GM11168 (cell line): Measurements from ENCODE around the gene RAB10.
"Not testable (repeated sequence)": the region's sequence is repeated elsewhere in the genome, so short reads cannot be mapped to it uniquely, and the experiment has no call there.

ENCODE experiments used
- in situ Hi-C: fragments of 300-500 bp; cut with MboI; formaldehyde crosslinking; loops from one replicate; pipeline ENCODE4 v1.12.0; 2022; ENCODE audit warnings: low sequenced_read_pairs; ENCODE audit not compliant: unreplicated experiment

The RAB10 gene

GRCh38 chr2:26141145-26141769 lies 107.4 kb downstream of the RAB10 start:
- in situ Hi-C loops, result loop anchor here (10.0 kb wide), 1 partner anchor 156 kb away; the partner anchor contains the start of gene KIF3C

GRCh38 chr2:26144031-26144430 lies 110.1 kb downstream of the RAB10 start:
- in situ Hi-C loops, result loop anchor here (10.0 kb wide), 1 partner anchor 159 kb away; the partner anchor contains the start of gene KIF3C

DNA sequence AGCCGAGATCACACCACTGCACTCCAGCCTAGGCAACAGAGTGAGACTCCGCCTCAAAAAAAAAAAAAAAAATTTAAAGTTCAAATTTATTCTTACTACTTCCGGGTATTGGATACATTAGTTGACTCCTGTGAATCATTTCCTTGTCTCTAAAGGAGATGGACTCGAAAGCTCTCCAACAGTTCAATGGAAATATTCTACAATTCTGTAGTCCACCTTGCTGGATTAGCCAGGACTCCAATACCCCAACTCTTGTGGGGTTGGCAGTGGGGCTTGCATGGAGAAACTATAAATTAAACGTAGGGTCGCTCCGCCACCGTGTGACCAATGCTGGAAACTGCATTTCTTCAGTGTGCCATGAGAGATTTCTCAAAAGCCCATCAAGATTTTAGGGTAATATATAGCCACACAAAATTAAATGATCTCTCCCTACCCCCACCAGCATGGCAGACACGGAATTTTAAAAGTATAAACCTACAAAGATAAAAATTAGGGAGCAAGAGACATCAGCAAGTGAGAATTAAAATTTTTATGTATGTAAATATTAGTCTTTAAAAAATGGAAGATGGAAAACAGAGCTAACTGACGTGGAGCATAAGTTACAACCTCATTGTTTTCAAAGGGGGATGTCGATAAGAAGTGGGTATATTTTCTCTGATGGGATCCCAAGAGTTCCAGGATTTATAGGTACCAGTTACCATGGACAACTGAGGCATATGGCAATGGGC lies 111.2 kb downstream of the RAB10 start:
- in situ Hi-C loops, result loop anchor here (10.0 kb wide), 1 partner anchor 160 kb away; the partner anchor contains the start of gene KIF3C

GRCh38 chr2:26148501-26148900 lies 114.6 kb downstream of the RAB10 start:
- in situ Hi-C loops, result loop anchor here (10.0 kb wide), 1 partner anchor 164 kb away; the partner anchor contains the start of gene KIF3C

- in situ Hi-C loops, result no loop called here
Observed at GRCh38 chr2:26150243-26150642, 116.4 kb downstream of the RAB10 start.

DNA sequence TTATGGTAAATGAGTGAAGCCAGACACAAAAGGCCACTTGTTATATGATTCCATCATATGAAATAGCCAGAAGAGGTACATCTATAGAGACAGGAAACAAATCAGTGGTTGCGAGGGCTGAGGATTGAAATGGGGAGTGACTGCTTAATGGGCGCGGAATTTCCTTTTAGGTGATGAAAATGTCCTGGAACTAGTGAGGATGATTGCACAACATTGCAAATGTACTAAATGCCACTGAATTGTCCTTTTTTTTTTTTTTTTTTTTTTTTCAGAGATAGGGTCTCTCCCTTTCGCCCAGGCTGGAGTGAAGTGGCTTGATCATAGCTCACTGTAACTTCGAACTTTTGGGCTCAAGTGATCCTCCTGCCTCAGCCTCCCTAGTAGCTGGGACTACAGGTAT lies 123.7 kb downstream of the RAB10 start:
- in situ Hi-C loops, result no loop called here

DNA sequence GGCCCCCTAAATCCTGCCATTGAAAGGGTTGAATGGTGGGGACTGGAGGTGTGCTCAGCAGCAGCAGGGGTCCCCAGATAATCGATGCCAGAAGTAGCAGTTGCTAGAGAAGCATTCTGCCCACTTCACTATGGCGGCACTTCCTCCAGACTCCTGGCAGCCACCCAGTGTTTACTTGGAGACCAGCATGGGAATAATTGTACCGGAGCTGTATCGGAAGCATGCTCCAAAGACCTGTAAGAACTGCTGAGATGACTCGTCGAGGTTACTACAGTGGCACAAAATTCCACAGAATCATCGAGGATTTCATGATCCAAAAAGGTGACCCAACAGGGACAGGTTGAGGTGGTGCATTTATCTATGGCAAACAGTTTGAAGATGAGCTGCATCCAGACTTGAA lies 128.0 kb downstream of the RAB10 start:
- in situ Hi-C loops, result no loop called here

- in situ Hi-C loops, result no loop called here
Observed at GRCh38 chr2:26162963-26163362, 129.1 kb downstream of the RAB10 start.

DNA sequence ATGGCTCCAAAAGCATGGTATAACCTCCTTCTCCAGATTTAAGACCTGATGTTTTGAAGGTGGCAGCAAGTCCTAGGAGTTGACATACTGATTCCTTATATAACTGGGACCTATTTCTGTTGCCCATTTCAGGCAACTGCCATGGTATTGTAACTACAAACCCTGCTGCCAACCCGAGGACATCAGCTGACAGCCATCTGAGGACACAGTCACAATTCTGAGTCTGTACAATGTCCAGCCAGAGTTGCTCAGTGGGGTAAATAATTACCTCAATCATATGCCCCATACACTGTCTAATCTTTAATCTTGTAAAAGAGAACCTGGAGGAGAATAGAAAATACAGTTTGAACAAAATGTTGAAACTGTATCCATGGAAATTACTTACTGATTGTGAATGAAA lies 130.3 kb downstream of the RAB10 start:
- in situ Hi-C loops, result no loop called here

DNA sequence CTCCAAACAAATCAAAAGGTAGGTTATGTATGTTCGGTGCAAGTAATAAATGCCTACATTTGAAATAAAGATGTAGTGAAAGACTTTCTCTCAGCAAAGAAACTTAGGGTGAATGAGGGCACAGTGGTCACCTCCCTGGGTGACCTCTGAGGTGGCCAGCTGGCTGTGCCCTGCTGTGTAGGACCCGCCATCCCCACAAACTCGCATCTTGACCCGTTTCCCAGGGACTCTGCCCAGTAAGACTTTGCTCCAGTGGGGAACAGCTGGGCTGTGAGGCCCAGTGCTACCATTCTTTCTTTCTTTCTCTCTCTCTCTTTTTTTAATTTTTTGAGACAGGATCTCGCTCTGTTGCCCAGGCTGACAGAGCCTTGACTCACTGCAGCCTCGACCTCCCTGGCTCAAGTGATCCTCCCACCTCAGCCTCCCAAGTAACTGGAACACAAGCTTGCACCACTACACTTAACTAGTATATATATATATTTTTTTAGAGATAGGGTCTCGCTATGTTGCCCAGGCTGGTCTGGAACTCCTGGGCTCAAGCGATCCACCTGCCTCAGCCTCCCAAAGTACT lies 130.8 kb downstream of the RAB10 start:
- in situ Hi-C loops, result no loop called here

DNA sequence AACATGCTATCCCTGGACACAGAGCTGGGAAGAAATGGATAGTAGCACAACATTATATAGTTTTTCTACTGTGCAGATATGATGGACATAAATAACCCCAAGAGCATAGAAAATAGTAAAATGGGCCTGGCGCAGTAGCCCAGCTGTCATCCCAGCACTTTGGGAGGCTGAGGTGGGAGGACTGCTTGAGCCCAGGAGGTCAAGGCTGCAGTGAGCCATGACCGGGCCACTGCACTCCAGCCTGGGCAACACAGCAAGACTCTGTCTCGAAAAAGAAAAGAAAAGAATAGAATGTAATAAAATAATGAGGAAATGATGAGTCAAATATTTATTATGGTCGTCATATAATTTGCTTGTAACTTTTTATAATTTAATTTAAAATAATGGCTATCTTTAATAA lies 131.5 kb downstream of the RAB10 start:
- in situ Hi-C loops, result no loop called here

DNA sequence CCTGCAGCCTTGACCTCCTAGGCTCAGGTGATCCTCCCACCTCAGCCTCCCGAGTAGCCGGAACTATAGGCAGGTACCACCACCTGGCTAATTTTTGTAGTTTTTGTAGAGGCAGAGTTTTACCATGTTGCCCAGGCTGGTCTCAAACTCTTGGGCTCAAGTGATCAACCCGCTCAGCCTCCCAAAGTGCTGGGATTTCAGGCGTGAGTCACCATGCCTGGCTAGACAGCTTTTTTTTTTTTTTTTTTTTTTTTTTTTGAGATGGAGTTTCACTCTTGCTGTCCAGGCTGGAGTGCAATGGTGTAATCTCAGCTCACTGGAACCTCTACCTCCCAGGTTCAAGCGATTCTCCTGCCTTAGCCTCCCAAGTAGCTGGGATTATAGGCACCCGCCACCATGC lies 132.7 kb downstream of the RAB10 start:
- in situ Hi-C loops, result not testable (repeated sequence)

- in situ Hi-C loops, result no loop called here
Observed at GRCh38 chr2:26168785-26169184, 134.9 kb downstream of the RAB10 start.

DNA sequence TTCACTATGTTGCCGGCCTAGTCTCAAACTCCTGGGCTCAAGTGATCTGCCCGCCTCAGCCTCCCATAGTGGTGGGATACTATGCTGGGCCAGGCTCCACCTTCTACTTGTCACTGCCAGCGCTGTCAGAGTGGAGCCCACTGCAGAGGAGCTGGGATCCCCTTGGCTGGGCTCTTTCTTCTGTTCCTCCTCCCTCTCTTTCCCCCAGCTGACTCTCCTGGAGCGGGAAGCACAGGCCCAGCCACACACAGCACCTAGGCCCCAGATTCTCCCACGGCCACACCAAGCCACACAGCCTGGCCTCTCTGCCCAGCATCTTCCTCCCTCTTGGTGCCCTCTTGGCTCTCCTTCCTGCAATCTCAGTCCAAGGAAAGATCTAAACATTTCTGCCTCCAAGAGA lies 135.3 kb downstream of the RAB10 start:
- in situ Hi-C loops, result no loop called here

- in situ Hi-C loops, result no loop called here
Observed at GRCh38 chr2:26169681-26170414, 136.0 kb downstream of the RAB10 start.

DNA sequence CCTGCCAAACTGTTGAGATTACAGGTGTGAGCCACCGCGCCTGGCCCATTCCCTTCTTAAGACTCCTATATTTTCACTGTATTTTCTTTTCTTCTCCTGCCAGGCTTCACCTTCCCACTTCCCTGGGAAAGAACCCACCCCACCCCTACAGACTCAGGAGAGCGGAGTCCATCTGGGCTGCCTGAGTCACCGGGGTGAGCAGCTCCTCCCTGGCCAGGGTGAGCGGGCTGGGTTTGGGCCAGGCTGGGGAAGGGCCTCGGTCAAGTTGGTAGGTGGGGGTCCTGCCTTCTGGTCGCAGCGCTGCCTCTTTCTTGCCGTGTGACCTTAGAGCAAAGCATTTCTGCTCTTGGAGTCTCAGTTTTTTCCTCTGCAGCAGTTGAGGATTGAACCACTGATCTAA lies 136.9 kb downstream of the RAB10 start:
- in situ Hi-C loops, result no loop called here

- in situ Hi-C loops, result no loop called here
Observed at GRCh38 chr2:26172189-26172870, 138.4 kb downstream of the RAB10 start.

DNA sequence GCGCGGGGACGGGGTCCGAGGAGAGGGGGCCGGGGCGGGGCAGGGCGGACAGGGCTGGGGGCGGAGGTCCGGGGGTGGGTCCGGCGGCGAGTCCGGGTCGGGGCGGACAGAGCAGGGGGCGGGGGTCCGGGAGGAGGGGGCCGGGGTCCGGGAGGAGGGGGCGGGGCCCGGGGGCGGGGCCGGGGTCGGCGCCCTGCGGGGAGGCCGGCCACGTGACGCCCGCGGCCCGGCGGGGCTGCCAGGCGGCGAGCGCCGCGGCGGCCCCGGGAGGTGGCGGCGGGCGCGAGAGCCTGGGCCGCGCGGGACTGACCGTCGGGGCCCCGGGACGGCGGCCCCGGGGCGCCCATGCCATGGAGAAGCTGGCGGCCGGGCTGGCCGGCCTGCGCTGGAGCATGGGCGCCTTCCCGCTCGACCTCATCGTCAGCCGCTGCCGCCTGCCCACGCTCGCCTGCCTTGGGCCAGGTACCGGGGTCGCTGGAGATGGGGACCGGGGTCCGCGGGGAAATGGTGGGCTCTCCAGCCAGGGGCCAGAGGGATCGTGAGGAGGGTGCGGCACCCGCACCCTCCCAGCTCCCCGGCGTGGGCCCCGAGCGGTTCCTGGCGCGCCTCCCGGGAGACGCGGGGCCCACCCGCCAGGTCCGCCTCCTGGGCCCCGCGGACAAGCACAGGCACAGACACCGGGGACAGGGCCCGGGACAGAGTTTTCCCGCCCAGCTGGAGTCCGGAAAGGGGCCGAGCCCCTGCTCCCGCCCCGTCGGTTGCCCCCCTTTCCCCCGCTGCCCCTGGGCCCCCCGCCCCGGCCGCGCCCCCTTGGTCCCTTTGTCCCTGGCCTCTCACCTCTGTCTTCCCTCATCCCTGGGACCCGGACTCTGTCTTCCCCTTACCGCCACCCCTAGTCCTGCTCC lies 139.2 kb downstream of the RAB10 start, which contains the start of gene GAREM2:
Gene GAREM2 (plus strand): TSS at position 218 of the 905 bp plus-strand sequence. CDS start 133 bp downstream, at position 351.
- in situ Hi-C loops, result no loop called here
